VCaP (cell line): Measurements from ENCODE around the gene EFHB.
A peak's percentile ranks its signal among the peaks of the same experiment; 100 is the strongest.
"Not testable (repeated sequence)": the region's sequence is repeated elsewhere in the genome, so short reads cannot be mapped to it uniquely, and the experiment has no call there.

Source experiments
- H3K27ac ChIP-seq: fragments of 450-650 bp; 2 replicates; pipeline ENCODE4 v1.5.1; 2017
- TF ChIP-seq, protein P1 (sequence below): fragments of 450-650 bp; conservative IDR thresholded peaks from 2 replicates; pipeline ENCODE4 v1.5.1; 2017; ENCODE audit warnings: mild to moderate bottlenecking, moderate library complexity

EFHB gene

DNA sequence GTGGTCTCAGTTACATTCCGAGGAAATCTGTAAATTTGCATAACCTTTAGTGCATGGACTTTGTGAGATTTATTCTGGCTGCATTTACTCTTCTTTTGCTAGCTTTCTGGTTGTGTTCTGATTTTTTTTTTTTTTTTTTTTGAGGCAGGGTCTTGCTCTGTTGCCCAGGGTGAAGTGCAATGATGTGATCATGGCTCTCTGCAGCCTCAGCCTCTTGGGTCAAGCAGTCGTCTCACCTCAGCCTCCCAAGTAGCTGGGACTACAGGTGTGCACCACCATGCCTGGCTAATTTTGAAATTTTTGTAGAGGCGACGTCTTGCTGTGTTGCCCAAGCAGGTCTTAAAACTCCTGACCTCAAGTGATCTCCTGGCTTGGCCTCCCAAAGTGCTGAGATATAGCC lies 25.5 kb upstream of the EFHB start:
- no peak overlapping the region for H3K27ac ChIP-seq
- TF ChIP-seq, protein P1, sequence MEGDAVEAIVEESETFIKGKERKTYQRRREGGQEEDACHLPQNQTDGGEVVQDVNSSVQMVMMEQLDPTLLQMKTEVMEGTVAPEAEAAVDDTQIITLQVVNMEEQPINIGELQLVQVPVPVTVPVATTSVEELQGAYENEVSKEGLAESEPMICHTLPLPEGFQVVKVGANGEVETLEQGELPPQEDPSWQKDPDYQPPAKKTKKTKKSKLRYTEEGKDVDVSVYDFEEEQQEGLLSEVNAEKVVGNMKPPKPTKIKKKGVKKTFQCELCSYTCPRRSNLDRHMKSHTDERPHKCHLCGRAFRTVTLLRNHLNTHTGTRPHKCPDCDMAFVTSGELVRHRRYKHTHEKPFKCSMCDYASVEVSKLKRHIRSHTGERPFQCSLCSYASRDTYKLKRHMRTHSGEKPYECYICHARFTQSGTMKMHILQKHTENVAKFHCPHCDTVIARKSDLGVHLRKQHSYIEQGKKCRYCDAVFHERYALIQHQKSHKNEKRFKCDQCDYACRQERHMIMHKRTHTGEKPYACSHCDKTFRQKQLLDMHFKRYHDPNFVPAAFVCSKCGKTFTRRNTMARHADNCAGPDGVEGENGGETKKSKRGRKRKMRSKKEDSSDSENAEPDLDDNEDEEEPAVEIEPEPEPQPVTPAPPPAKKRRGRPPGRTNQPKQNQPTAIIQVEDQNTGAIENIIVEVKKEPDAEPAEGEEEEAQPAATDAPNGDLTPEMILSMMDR = no peak

DNA sequence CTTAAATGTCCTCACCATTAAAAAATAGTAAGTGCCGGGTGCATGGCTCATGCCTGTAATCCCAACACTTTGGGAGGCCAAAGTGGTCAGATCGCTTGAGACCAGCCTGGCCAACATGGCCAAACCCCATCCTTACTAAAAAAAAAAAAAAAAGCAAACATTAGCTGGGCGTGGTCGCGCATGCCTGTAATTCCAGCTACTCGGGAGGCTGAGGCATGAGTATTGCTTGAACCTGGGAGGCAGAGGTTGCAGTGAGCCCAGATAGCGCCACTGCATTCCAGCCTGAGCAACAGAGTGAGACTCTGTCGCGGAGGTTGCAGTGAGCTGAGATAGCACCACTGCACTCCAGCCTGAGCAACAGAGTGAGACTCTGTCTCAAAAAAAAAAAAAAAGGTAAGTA lies 23.3 kb upstream of the EFHB start:
- not testable (repeated sequence) for H3K27ac ChIP-seq

DNA sequence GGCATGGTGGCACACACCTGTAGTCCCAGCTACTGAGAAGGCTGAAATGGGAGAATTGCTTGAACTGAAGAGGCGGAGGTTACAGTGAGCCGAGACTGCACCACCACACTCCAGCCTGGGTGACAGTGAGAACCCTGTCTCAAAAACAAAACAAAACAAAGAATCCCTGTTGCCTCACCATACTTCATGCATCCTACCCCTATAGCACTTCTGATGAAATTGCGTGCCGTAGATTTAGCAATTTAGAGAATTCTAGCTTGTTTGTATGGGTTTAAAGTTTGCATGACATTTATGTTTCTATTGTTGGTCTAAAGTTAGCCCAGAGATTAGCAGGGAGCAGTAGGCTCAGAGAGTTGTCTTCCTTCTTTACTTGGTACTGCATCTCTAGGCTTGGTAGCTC lies 20.7 kb upstream of the EFHB start:
- no peak overlapping the region for H3K27ac ChIP-seq
- TF ChIP-seq, protein P1 = no peak

DNA sequence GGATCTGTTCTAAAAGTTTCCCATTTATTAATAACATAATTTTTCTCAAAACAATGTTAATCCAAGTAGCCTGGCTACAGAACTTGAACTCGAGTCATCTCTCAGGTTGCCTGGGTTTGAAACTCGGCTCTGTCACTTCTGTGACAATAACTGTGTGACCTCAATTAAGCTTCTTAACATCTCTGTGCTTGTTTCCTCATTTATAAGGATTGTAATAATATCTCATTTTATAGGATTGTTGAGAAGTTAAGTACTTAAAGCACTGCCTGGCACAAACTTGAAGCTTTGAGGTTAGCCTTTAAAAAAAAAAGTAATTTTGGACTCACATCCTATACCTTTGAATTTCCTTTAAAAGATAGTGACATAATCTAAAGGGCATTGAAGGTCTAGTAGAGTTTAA lies 16.3 kb upstream of the EFHB start:
- TF ChIP-seq, protein P1 = no peak
- H3K27ac ChIP-seq = peak overlapping the region; percentile 97

DNA sequence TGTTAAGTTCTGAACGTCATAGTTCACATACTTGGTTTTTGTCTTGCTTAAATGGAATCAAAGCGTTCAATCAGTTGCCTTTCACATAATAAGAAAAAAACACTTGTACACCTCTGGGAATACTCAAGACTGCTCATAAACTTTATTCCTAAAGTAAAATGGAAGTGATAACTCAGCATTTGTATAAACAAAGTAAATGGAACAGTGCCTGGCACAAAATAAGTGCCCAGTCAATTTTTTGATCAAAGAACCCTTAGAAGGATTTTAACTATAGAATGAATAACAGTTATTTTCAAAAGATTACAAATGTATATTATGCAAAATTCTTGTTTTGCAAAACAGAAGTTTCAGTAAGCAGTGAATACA lies 14.2 kb upstream of the EFHB start:
- TF ChIP-seq, protein P1 = no peak
- H3K27ac ChIP-seq = peak overlapping the region; percentile 97

DNA sequence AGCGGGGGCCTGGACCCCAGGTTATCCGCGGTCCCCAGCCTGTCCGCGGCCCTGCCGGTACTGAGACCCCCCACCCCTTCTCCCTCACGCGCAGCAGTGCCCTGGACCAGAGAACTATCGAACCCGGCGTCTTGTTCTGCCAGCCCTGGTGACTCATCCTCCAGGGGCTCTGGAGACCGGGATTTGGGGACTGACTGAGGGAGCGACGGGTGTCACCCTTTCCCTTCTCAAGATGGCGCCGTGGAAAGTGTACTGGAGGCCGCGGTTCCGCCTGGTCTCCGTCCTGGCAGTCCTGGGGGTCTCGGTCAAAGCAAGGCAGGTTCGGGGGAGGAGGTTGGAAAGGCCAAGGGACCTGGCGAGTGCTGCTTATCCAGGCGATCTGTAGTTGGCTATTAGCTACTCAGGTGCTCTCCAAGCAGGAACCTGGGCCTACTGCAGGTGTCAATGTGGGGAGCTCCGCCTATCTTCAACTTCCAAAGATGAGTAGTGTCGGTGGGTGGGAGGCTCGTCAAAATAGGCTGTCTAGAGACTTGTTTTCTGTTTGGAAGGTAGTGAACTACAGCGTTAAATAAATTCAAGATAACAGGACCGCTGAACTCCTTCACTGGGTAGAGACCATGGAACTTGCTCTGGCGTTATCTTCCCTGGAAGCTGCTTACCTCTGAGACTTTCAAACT lies 13.7 kb upstream of the EFHB start:
- TF ChIP-seq, protein P1 = no peak
- peak overlapping the region; percentile 97 for H3K27ac ChIP-seq

DNA sequence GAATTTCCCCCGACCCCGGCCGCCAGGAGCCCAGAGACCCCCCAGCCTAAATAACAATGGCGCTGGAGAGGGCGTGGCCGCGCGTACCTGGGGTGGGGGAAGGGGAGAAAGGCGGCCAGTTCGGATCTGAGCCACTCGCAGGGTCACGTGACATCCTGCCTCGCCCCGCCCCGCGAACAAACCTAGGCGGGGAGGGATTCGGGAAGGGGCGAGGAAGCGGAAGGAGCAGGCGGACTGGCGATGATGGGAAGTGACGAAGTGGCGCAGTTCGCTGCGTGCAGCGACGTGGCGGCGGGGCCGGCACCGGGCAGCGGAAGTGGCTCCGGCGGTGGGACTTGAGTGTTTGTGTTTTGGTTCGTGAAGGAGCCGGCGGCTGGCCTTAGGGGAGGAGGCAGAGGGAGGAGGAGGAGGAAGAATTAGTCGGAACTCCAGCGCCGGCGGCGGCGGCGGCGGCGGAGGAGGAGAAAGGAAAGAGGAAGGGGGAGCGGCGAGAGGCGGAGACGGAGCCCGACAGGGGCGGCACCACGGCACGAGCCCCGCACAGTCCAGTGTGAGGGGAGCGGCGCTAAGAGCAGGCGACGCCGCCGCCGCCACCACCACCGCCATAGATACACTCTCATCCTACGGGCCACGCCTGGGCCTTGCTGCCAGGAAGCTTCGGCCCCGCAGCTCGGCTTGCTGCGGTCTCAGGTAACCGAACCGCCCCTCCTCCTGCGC lies 13.0 kb upstream of the EFHB start, which contains the start of gene RAB5A:
Gene RAB5A, plus strand, starts transcription at position 266 of the 717 bp plus-strand sequence. CDS start 3,802 bp downstream, outside the sequence.
- TF ChIP-seq, protein P1 = no peak
- H3K27ac ChIP-seq = peak within 1 kb of the TSS; percentile 97
